ENCODE results near the gene CHST13.

CHST13 gene

GRCh38 chr3:126540342-126540849, 16.4 kb downstream of the CHST13 start:
- in situ Hi-C loops (cut with MboI; ENCODE audit: low sequenced_read_pairs), result no loop called here

GRCh38 chr3:126540951-126541627, 17.1 kb downstream of the CHST13 start:
- in situ Hi-C loops (cut with MboI; ENCODE audit: low sequenced_read_pairs), result no loop called here

- in situ Hi-C loops (cut with MboI; ENCODE audit: low sequenced_read_pairs), result no loop called here
Observed at GRCh38 chr3:126541628-126542339, 17.8 kb downstream of the CHST13 start.

GRCh38 chr3:126542340-126543241, 18.6 kb downstream of the CHST13 start:
- in situ Hi-C loops (cut with MboI; ENCODE audit: low sequenced_read_pairs), result no loop called here

DNA sequence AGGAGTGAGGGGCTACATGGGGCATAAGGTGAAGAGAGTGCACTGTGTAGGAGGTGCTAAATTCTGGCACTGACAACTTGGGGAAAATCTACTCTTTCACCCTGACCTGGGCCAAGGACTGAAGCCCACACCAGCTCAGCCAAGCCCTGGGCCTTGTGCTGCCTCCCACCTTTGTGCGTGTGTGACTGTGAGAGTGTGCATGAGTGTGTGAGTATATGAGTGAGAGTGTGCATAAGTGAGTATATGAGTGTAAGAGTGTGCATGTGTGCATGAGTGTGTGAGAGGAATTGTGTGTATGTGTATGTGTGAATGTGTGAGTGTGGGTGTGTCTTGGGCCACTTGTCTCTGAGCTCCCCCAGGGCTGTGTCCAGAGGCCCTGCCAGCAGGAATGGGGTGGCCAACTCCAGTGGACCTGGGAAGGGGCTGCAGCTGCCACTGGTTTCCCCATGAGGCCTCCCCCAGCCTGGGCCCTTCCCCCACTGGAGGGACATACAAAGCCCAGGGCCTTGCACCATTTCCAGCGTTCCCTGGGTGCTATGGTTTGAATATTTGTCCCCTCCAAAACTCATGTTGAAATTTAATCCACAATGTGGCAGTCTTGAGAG, 19.6 kb downstream of the CHST13 start:
- in situ Hi-C loops (cut with MboI; ENCODE audit: low sequenced_read_pairs), result no loop called here

- in situ Hi-C loops (cut with MboI; ENCODE audit: low sequenced_read_pairs), result no loop called here
Observed at GRCh38 chr3:126544596-126545281, 20.8 kb downstream of the CHST13 start.

DNA sequence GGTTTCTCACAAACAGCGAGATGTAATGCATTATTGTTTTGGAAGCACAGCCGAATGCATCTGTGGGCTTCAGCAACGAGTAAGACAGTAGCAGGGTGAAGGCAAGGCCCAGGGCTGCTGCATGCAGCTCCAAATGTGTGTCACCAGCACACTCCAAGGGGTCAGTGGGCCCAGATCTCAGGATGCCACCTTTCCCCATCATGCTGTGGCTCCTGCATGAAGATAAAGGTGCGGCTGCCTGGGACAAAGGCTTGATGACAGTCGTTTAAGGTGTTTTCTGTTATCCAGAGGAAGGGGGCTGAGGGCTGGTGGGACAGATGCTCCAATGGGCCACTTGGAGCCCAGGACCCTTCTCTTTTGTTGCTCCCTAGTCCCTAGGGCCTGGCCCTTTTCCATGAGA, 21.6 kb downstream of the CHST13 start:
- in situ Hi-C loops (cut with MboI; ENCODE audit: low sequenced_read_pairs), result no loop called here

DNA sequence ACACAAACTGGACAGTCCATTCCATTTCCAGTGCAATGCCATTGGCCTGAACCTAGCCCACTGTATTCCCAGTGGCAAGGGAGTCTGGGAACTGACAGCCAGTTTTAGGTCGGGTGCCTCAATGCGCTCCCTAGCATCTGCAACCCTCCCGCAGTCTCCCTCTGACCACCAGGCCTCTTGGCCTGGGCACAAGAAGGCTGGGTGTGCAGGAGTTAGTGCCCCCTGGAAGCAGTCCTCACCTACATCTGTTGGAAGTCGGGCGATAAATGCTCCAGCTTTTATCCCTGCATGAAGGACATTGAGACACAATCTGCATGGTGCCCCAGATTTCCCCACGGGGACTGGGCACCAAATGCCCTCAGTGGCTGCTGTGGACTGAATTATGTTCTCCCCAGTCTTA, 22.1 kb downstream of the CHST13 start:
- in situ Hi-C loops (cut with MboI; ENCODE audit: low sequenced_read_pairs), result no loop called here

GRCh38 chr3:126546549-126547239, 22.7 kb downstream of the CHST13 start:
- in situ Hi-C loops (cut with MboI; ENCODE audit: low sequenced_read_pairs), result no loop called here

GRCh38 chr3:126547721-126548120, 23.8 kb downstream of the CHST13 start:
- in situ Hi-C loops (cut with MboI; ENCODE audit: low sequenced_read_pairs), result no loop called here

DNA sequence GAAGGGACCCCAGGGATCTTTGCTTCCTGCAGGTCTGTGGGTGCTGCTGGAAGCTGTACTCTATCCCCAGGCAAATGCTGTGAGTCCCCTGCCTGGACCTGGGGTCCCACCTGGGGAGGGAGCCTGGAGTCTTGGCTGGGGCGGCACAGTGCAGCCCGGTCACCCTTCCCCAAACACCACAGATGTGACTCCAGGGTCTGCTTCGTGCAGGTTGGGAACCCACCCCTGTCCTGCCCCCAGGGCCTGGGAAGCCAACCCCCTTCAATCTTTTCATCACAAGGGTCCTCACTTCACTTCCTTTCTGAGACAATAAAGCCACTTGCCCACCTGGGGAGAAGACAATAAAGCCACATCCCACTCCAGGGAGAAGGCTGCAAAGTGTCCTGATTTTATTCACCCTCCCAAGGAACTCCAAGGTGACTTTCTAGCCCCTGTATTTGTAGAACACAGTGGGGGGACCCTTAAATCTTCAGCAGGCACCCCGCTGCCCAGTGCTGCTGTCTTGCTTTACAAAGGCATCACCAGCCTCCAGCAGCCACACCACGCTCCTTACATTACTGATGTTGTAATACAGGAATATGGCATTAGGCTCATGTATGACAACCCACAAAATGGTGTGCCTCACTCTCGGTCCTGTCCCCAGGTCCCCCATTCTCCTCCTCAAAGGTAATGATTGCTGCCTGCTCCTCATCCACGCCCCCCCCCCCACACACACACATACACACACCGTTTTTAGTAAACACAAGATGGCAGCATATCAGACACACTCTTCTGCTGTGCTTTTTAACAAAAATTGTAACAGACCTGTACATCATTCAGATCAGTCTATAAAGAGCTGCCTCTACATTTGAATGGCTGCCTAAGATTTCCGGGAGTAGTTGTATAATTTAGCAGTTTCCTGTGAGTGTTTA, 24.9 kb downstream of the CHST13 start:
- in situ Hi-C loops (cut with MboI; ENCODE audit: low sequenced_read_pairs), result no loop called here

GRCh38 chr3:126549861-126550487, 26.0 kb downstream of the CHST13 start:
- in situ Hi-C loops (cut with MboI; ENCODE audit: low sequenced_read_pairs), result no loop called here

DNA sequence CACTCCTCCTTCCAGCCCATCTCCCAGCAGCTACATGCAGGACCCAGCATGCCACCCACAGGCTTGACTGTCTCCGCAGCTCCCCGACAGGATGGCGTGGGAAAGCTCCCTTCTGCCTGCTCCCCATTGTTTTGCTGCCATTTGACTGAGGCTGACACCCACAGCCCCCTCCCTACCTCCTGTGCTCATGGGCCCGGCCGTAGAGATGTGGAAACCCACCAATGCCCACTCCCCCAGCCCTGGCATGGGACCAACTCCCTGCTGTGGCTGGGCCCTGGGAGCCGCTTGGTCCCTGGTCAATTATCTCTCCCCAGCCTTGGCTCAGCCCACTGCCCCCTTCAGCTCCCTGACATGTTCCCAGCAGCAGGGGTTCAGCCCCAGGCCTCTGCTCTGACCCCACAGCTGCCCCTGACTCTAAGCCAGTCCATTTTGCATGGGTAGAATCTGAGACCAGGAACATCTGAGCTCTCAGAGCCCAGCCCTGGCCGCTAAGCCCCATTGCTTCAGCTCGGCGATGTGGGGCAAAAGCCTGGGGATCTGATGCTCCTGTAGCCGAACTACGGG, 26.6 kb downstream of the CHST13 start:
- in situ Hi-C loops (cut with MboI; ENCODE audit: low sequenced_read_pairs), result no loop called here

- in situ Hi-C loops (cut with MboI; ENCODE audit: low sequenced_read_pairs), result no loop called here
Observed at GRCh38 chr3:126551121-126551838, 27.3 kb downstream of the CHST13 start.

DNA sequence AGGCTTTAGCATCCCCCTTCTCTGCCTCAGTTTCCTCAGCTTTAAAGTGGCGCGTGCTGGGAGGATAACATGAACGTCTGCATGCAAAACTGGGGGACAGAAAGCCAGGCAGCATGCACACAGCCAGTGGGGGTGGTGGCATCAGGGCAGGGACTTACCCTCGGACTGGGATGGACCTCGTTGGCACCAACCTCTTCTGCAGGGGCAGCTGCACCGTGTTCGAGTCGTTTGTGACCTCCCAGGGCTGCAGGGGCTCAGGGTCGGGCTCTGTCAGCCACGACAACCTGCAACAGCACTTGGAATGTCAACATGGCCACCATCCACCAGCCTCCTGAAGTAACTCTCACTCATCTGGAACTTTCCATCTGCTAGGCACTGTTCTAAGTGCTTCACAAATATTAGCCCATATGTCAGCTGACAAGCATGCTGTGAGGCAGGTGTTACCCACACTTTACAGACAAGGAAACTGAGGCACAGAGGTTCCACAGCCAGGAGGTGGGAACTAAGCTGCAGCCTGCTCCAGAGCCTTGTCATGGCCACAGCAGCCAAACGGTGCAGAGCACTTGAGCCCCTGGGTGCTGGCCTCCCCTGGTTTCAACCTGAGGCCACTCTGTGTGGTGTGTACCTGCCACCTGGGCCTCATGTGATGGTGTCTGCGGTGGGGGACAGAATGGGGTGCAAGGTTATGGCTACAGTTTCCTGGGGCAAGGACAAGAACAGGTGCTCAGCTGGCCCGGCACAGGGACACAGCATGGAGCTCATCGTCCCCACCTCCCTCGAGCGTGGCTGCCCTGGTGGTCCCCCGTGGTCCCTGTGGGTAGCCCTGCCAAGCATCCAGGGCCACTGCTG, 28.1 kb downstream of the CHST13 start:
- in situ Hi-C loops (cut with MboI; ENCODE audit: low sequenced_read_pairs), result no loop called here

GRCh38 chr3:126552688-126553283, 28.8 kb downstream of the CHST13 start:
- in situ Hi-C loops (cut with MboI; ENCODE audit: low sequenced_read_pairs), result no loop called here

All from HL-60/S4 treated with retinoic acid at 250 ng/mL for 4 days and 3 days (cell line).